GM19452 (cell line): Measurements from ENCODE around the gene WDR54.
A peak's percentile ranks its signal among the peaks of the same experiment; 100 is the strongest.
"Not testable (repeated sequence)": the region's sequence is repeated elsewhere in the genome, so short reads cannot be mapped to it uniquely, and the experiment has no call there.

Experiments used
- ATAC-seq: cut with Tn5 transposase; IDR thresholded peaks from one replicate; pipeline ENCODE4 v1.9.1; 2021; ENCODE audit not compliant: unreplicated experiment

The WDR54 gene

GRCh38 chr2:74427551-74427950 is 6.0 kb downstream of the WDR54 start:
- ATAC-seq: no peak

- ATAC-seq: no peak
These were observed 7.1 kb downstream of the WDR54 start for GRCh38 chr2:74428675-74429074.

- no peak for ATAC-seq
These were observed 8.2 kb downstream of the WDR54 start for GRCh38 chr2:74429487-74430451.

GRCh38 chr2:74430502-74430901 is 9.0 kb downstream of the WDR54 start:
- no peak for ATAC-seq

- no peak for ATAC-seq
These were observed 14.7 kb downstream of the WDR54 start for GRCh38 chr2:74436111-74436805.

- no peak for ATAC-seq
These were observed 15.5 kb downstream of the WDR54 start for GRCh38 chr2:74436848-74437695.

- ATAC-seq: no peak
These were observed 16.7 kb downstream of the WDR54 start for GRCh38 chr2:74438248-74438647.

GRCh38 chr2:74439373-74439772 is 17.8 kb downstream of the WDR54 start:
- no peak for ATAC-seq

GRCh38 chr2:74439803-74440377 is 18.4 kb downstream of the WDR54 start:
- ATAC-seq: no peak

GRCh38 chr2:74440378-74441169 is 19.0 kb downstream of the WDR54 start:
- peak; percentile 87 for ATAC-seq

- no peak for ATAC-seq
These were observed 19.7 kb downstream of the WDR54 start for GRCh38 chr2:74441170-74441689.

GRCh38 chr2:74441690-74442482 is 20.4 kb downstream of the WDR54 start, which contains the start of gene RTKN:
RTKN (minus strand) TSS chr2:74441937; CDS start chr2:74441816, 121 bp downstream.
- no peak for ATAC-seq

- not testable (repeated sequence) for ATAC-seq
These were observed 21.2 kb downstream of the WDR54 start for GRCh38 chr2:74442483-74443297.

- ATAC-seq: no peak
These were observed 23.2 kb downstream of the WDR54 start for GRCh38 chr2:74444498-74445318.

- no peak for ATAC-seq
These were observed 25.9 kb downstream of the WDR54 start for GRCh38 chr2:74447230-74447999.

GRCh38 chr2:74448771-74449170 is 27.2 kb downstream of the WDR54 start:
- no peak for ATAC-seq
